HepG2 (cell line): ENCODE results near the gene XRCC1. TPM values are rescaled to one million over a fixed set of nuclear protein-coding genes. Genes with fewer than 3 reads are reported as not detected.

Experiments
- CAMTA2 ChIP-seq: sonication (generic); formaldehyde crosslinking; IDR thresholded peaks from 2 replicates; pipeline ENCODE4 v1.4.0; 2020; ENCODE audit warnings: mild to moderate bottlenecking, missing genetic modification reagents, borderline replicate concordance
- FOXK2 ChIP-seq: fragments of 450-650 bp; IDR thresholded peaks from 2 replicates; pipeline ENCODE4 v1.6.1; 2016
- HMGA1 ChIP-seq: sonication (generic); formaldehyde crosslinking; conservative IDR thresholded peaks from 2 replicates; pipeline ENCODE4 v1.4.0; 2020; ENCODE audit warnings: missing genetic modification reagents
- HNRNPL ChIP-seq: fragments of 200-400 bp; formaldehyde crosslinking; IDR thresholded peaks from 2 replicates; pipeline ENCODE4 v1.6.1; 2017; ENCODE audit warnings: mild to moderate bottlenecking, low read depth, low read length
- KDM4B ChIP-seq: sonication (generic); formaldehyde crosslinking; IDR thresholded peaks from 2 replicates; pipeline ENCODE4 v1.4.0; 2020; ENCODE audit warnings: missing genetic modification reagents
- PHF21A ChIP-seq: sonication (generic); formaldehyde crosslinking; IDR thresholded peaks from 2 replicates; pipeline ENCODE4 v1.5.0; 2020; ENCODE audit warnings: mild to moderate bottlenecking, missing genetic modification reagents
- REXO4 ChIP-seq: sonication (generic); formaldehyde crosslinking; IDR thresholded peaks from 2 replicates; pipeline ENCODE4 v1.8.0; 2022; ENCODE audit warnings: missing genetic modification reagents, mild to moderate bottlenecking, borderline replicate concordance
- ZMYM4 ChIP-seq: sonication (generic); formaldehyde crosslinking; IDR thresholded peaks from 2 replicates; pipeline ENCODE4 v1.8.1; 2023; ENCODE audit warnings: mild to moderate bottlenecking, missing genetic modification reagents
- ZNF337 ChIP-seq: sonication (generic); formaldehyde crosslinking; IDR thresholded peaks from 2 replicates; pipeline ENCODE4 v1.5.1; 2020; ENCODE audit warnings: missing genetic modification reagents, low read depth, mild to moderate bottlenecking, borderline replicate concordance
- ZSCAN22 ChIP-seq: sonication (generic); formaldehyde crosslinking; IDR thresholded peaks from 2 replicates; pipeline ENCODE4 v1.4.0; 2020; ENCODE audit warnings: mild to moderate bottlenecking, missing genetic modification reagents
- polyA plus RNA-seq, 8 experiments: library from polyadenylated mRNA; depleted of rRNA in 3 of 8; stranded (reverse) in 7 of 8; unstranded in 1 of 8; fragments of >200 nt; fragmentation: Illumina TruSeq in 4 of 8; extraction: Trizol in 4 of 8; gene quantifications; 2 replicates each; pipeline versions ENCODE4 v1.2.1 to v1.2.3, GENCODE V29; 2011 to 2016; ENCODE audit warnings: low read depth in 4 of 8, missing spikeins in 1 of 8, mixed read lengths in 1 of 8; ENCODE audit not compliant: insufficient read depth in 1 of 8
- total RNA-seq, 5 experiments: library from RNA; depleted of rRNA; stranded (reverse); fragments of >200 nt; fragmentation: Illumina TruSeq; extraction: Trizol; gene quantifications; 2 replicates each; pipeline ENCODE4 v1.2.3, GENCODE V29; 2016; ENCODE audit warnings: low read depth in 1 of 5
- TF ChIP-seq, protein P1 (sequence below): IDR thresholded peaks from 2 replicates; pipeline ENCODE4 v1.6.1; 2016; ENCODE audit warnings: missing compliant biosample characterization, missing genetic modification reagents, borderline replicate concordance
- TF ChIP-seq, protein P2 (sequence below): sonication (generic); formaldehyde crosslinking; IDR thresholded peaks from 2 replicates; pipeline ENCODE4 v1.5.0; 2020; ENCODE audit warnings: mild to moderate bottlenecking, missing genetic modification reagents
- TF ChIP-seq, protein P3 (sequence below): sonication (generic); formaldehyde crosslinking; IDR thresholded peaks from 2 replicates; pipeline ENCODE4 v1.5.1; 2020; ENCODE audit warnings: mild to moderate bottlenecking, missing genetic modification reagents, moderate library complexity
- TF ChIP-seq, protein P4 (sequence below), 2 experiments: sonication (generic) in 1 of 2; formaldehyde crosslinking in 1 of 2; IDR thresholded peaks; 2 replicates each; pipeline versions ENCODE4 v1.6.1 to v1.9.0; 2014 to 2022; ENCODE audit warnings: antibody characterized with exemption in 1 of 2, borderline replicate concordance in 1 of 2, inconsistent platforms in 1 of 2, low read depth in 1 of 2, missing genetic modification reagents in 1 of 2

The XRCC1 gene
- total and polyA plus RNA-seq, 2 of the 13 experiments (the other 11 are each of a cell fraction or from before 2014, with no cell fraction given), result 24.7 to 26.3 TPM

DNA sequence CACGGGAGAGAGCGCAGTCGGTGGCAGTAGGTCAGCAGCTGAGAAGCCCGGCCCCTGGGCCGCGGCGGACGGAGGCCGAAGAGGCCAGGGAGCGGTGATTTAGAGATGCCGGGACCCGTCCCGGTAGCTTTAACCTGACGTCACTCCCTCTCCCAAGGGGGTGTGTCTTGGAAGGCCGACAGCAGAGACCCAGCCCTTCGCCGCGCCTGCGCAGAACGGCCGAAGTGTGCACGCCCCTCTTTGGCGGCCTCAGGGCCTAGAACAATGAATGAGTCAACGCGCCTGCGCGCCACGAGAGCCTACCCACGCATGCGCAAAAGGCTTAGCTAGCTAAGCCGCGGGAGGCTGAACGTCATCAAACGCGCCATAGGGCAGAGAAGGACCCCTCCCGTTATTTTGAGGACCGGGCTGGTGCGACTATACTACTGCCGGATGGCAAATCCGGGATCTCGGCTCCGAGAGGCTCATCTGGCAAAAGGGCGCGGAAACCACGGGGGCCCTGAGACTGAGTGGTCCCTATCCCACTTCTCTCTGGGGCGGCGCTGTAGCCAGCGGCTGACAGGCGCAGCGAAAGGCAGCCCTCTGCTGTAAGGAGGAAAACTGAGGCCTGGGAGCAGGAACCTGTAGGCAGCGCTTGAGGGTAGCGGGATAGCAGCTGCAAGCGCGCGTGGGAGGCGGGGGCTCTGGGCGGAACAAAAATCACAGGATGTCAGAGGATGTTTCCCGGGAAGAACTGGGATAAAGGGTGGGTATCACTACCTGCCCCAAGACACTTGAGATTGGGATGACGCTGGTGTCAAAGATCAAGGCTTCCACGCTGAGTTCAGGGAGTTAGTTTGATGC lies 20.9 kb upstream of the XRCC1 start, which contains the start of the genes IRGQ and ZNF576 (continued):
- TF ChIP-seq, protein P1, sequence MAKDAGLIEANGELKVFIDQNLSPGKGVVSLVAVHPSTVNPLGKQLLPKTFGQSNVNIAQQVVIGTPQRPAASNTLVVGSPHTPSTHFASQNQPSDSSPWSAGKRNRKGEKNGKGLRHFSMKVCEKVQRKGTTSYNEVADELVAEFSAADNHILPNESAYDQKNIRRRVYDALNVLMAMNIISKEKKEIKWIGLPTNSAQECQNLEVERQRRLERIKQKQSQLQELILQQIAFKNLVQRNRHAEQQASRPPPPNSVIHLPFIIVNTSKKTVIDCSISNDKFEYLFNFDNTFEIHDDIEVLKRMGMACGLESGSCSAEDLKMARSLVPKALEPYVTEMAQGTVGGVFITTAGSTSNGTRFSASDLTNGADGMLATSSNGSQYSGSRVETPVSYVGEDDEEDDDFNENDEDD (CRISPR knock-in tag), result peak; percentile 54; the same call in 1 of the 2 replicates
- TF ChIP-seq, protein P2, sequence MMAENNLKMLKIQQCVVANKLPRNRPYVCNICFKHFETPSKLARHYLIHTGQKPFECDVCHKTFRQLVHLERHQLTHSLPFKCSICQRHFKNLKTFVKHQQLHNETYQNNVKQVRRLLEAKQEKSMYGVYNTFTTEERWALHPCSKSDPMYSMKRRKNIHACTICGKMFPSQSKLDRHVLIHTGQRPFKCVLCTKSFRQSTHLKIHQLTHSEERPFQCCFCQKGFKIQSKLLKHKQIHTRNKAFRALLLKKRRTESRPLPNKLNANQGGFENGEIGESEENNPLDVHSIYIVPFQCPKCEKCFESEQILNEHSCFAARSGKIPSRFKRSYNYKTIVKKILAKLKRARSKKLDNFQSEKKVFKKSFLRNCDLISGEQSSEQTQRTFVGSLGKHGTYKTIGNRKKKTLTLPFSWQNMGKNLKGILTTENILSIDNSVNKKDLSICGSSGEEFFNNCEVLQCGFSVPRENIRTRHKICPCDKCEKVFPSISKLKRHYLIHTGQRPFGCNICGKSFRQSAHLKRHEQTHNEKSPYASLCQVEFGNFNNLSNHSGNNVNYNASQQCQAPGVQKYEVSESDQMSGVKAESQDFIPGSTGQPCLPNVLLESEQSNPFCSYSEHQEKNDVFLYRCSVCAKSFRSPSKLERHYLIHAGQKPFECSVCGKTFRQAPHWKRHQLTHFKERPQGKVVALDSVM (CRISPR knock-in tag), result no peak
- TF ChIP-seq, protein P3, sequence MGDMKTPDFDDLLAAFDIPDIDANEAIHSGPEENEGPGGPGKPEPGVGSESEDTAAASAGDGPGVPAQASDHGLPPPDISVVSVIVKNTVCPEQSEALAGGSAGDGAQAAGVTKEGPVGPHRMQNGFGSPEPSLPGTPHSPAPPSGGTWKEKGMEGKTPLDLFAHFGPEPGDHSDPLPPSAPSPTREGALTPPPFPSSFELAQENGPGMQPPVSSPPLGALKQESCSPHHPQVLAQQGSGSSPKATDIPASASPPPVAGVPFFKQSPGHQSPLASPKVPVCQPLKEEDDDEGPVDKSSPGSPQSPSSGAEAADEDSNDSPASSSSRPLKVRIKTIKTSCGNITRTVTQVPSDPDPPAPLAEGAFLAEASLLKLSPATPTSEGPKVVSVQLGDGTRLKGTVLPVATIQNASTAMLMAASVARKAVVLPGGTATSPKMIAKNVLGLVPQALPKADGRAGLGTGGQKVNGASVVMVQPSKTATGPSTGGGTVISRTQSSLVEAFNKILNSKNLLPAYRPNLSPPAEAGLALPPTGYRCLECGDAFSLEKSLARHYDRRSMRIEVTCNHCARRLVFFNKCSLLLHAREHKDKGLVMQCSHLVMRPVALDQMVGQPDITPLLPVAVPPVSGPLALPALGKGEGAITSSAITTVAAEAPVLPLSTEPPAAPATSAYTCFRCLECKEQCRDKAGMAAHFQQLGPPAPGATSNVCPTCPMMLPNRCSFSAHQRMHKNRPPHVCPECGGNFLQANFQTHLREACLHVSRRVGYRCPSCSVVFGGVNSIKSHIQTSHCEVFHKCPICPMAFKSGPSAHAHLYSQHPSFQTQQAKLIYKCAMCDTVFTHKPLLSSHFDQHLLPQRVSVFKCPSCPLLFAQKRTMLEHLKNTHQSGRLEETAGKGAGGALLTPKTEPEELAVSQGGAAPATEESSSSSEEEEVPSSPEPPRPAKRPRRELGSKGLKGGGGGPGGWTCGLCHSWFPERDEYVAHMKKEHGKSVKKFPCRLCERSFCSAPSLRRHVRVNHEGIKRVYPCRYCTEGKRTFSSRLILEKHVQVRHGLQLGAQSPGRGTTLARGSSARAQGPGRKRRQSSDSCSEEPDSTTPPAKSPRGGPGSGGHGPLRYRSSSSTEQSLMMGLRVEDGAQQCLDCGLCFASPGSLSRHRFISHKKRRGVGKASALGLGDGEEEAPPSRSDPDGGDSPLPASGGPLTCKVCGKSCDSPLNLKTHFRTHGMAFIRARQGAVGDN (CRISPR knock-in tag), result peak; percentile 75
- TF ChIP-seq ZNF337 (CRISPR knock-in tag) (no peak), PHF21A (CRISPR knock-in tag) (peak; percentile 91), CAMTA2 (CRISPR knock-in tag) (no peak), ZMYM4 (CRISPR knock-in tag) (peak; percentile 57; the same call in 1 of the 2 replicates), HMGA1 (CRISPR knock-in tag) (no peak), FOXK2 (peak; percentile 49; the same call in 1 of the 2 replicates), HNRNPL (no peak), REXO4 (CRISPR knock-in tag) (no peak), KDM4B (peak; percentile 66; the same call in 1 of the 2 replicates), ZSCAN22 (CRISPR knock-in tag) (no peak)
- TF ChIP-seq, protein P4, sequence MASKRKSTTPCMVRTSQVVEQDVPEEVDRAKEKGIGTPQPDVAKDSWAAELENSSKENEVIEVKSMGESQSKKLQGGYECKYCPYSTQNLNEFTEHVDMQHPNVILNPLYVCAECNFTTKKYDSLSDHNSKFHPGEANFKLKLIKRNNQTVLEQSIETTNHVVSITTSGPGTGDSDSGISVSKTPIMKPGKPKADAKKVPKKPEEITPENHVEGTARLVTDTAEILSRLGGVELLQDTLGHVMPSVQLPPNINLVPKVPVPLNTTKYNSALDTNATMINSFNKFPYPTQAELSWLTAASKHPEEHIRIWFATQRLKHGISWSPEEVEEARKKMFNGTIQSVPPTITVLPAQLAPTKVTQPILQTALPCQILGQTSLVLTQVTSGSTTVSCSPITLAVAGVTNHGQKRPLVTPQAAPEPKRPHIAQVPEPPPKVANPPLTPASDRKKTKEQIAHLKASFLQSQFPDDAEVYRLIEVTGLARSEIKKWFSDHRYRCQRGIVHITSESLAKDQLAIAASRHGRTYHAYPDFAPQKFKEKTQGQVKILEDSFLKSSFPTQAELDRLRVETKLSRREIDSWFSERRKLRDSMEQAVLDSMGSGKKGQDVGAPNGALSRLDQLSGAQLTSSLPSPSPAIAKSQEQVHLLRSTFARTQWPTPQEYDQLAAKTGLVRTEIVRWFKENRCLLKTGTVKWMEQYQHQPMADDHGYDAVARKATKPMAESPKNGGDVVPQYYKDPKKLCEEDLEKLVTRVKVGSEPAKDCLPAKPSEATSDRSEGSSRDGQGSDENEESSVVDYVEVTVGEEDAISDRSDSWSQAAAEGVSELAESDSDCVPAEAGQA (IDR thresholded peaks at IDR 0.05; ENCODE audit: low read depth), result peak; percentile 82
- TF ChIP-seq, protein P4 (CRISPR knock-in tag; IDR thresholded peaks at IDR 0.05; ENCODE audit: borderline replicate concordance), result no peak
